HEK293 (cell line): Measurements from ENCODE around the gene ZBTB20.

ENCODE experiments used
- CTCF ChIA-PET: fragments of 350-600 bp; formaldehyde crosslinking; extraction: SDS; loops from one replicate; lab custom pipeline; 2021; ENCODE audit warnings: antibody characterized with exemption; lab: Yijun Ruan, JAX
- POLR2A ChIA-PET: fragments of 300-600 bp; formaldehyde crosslinking; extraction: SDS; loops from one replicate; lab custom pipeline; 2020; ENCODE audit warnings: antibody characterized with exemption, inconsistent platforms; lab: Yijun Ruan, JAX
- H3K27ac ChIP-seq: fragments of 200-500 bp; sonication (Bioruptor generic); 2 replicates; pipeline ENCODE4 v1.5.1; 2014; ENCODE audit warnings: low read depth, low read length, control low read depth, inconsistent platforms; ENCODE audit errors: extremely low read depth
- H3K36me3 ChIP-seq, 2 experiments: fragments of 200-500 bp in 1 of 2; sonication (Bioruptor generic) in 1 of 2; 1 replicate in 1 of 2; 2 replicates in 1 of 2; pipeline ENCODE4 v1.5.1; 2014 to 2017; ENCODE audit warnings: inconsistent platforms in 2 of 2, low read length in 2 of 2; ENCODE audit not compliant: control insufficient read depth in 2 of 2, insufficient read depth in 1 of 2
- H3K4me1 ChIP-seq: fragments of 200-500 bp; sonication (Bioruptor generic); 2 replicates; pipeline ENCODE4 v1.5.1; 2014; ENCODE audit warnings: mild to moderate bottlenecking, low read length, inconsistent platforms; ENCODE audit not compliant: control insufficient read depth, insufficient read depth
- H3K4me3 ChIP-seq: 2 replicates; pipeline ENCODE4 v1.5.1; 2011; ENCODE audit warnings: low read depth, mild to moderate bottlenecking, control low read depth, low read length, moderate library complexity
- H3K9me3 ChIP-seq: fragments of 200-500 bp; sonication (Bioruptor generic); 2 replicates; pipeline ENCODE4 v1.5.1; 2014; ENCODE audit warnings: low read depth, low read length, inconsistent platforms; ENCODE audit not compliant: control insufficient read depth, insufficient read depth
- HIC1 ChIP-seq: fragments of 450-650 bp; formaldehyde crosslinking; IDR thresholded peaks from 2 replicates; pipeline ENCODE4 v1.5.1; 2016; ENCODE audit warnings: missing biosample characterization, missing genetic modification characterization
- PRDM6 ChIP-seq: fragments of 450-650 bp; formaldehyde crosslinking; IDR thresholded peaks from 2 replicates; pipeline ENCODE4 v1.5.1; 2017; ENCODE audit warnings: missing biosample characterization, missing genetic modification characterization
- RBAK ChIP-seq: fragments of 450-650 bp; formaldehyde crosslinking; IDR thresholded peaks from 2 replicates; pipeline ENCODE4 v1.5.1; 2016; ENCODE audit warnings: missing biosample characterization, missing genetic modification characterization
- SP2 ChIP-seq: fragments of 450-650 bp; formaldehyde crosslinking; IDR thresholded peaks from 2 replicates; pipeline ENCODE4 v1.5.1; 2016; ENCODE audit warnings: missing biosample characterization, missing genetic modification characterization
- TSHZ1 ChIP-seq: fragments of 450-650 bp; formaldehyde crosslinking; IDR thresholded peaks from 2 replicates; pipeline ENCODE4 v1.5.1; 2016; ENCODE audit warnings: missing biosample characterization, missing genetic modification characterization, borderline replicate concordance
- ZBTB11 ChIP-seq: fragments of 450-650 bp; formaldehyde crosslinking; conservative IDR thresholded peaks from 2 replicates; pipeline ENCODE4 v1.5.1; 2016; ENCODE audit warnings: low read depth, missing biosample characterization, missing genetic modification characterization
- ZBTB21 ChIP-seq: fragments of 450-650 bp; formaldehyde crosslinking; IDR thresholded peaks from 2 replicates; pipeline ENCODE4 v1.5.1; 2017; ENCODE audit warnings: missing biosample characterization, missing genetic modification characterization
- ZNF354C ChIP-seq: fragments of 450-650 bp; formaldehyde crosslinking; IDR thresholded peaks from 2 replicates; pipeline ENCODE4 v1.5.1; 2016; ENCODE audit warnings: missing biosample characterization, missing genetic modification characterization, low read depth, borderline replicate concordance
- ZNF366 ChIP-seq: fragments of 450-650 bp; formaldehyde crosslinking; conservative IDR thresholded peaks from 2 replicates; pipeline ENCODE4 v1.5.1; 2016; ENCODE audit warnings: missing biosample characterization, missing genetic modification characterization
- ZNF530 ChIP-seq: fragments of 450-650 bp; formaldehyde crosslinking; IDR thresholded peaks from 2 replicates; pipeline ENCODE4 v1.5.1; 2016; ENCODE audit warnings: low read depth, missing biosample characterization, missing genetic modification characterization
- ZNF561 ChIP-seq: fragments of 450-650 bp; IDR thresholded peaks from 2 replicates; pipeline ENCODE4 v1.5.1; 2018; ENCODE audit warnings: missing biosample characterization, missing genetic modification characterization, borderline replicate concordance
- ZNF664 ChIP-seq: fragments of 450-650 bp; formaldehyde crosslinking; IDR thresholded peaks from 2 replicates; pipeline ENCODE4 v1.5.1; 2016; ENCODE audit warnings: missing biosample characterization, missing genetic modification characterization
- ZNF704 ChIP-seq: fragments of 450-650 bp; formaldehyde crosslinking; IDR thresholded peaks from 2 replicates; pipeline ENCODE4 v1.5.1; 2016; ENCODE audit warnings: missing biosample characterization, missing genetic modification characterization
- ZNF76 ChIP-seq: fragments of 450-650 bp; formaldehyde crosslinking; IDR thresholded peaks from 2 replicates; pipeline ENCODE4; 2016; ENCODE audit warnings: low read depth, missing biosample characterization, missing genetic modification characterization, borderline replicate concordance
- ZNF777 ChIP-seq: fragments of 450-650 bp; formaldehyde crosslinking; IDR thresholded peaks from 2 replicates; pipeline ENCODE4 v1.5.1; 2017; ENCODE audit warnings: missing biosample characterization, missing genetic modification characterization, borderline replicate concordance
- ZNF791 ChIP-seq: fragments of 450-650 bp; formaldehyde crosslinking; IDR thresholded peaks from 2 replicates; pipeline ENCODE4 v1.5.1; 2016; ENCODE audit warnings: missing biosample characterization, missing genetic modification characterization
- ZNF792 ChIP-seq: fragments of 450-650 bp; formaldehyde crosslinking; IDR thresholded peaks from 2 replicates; pipeline ENCODE4 v1.5.1; 2016; ENCODE audit warnings: missing biosample characterization, missing genetic modification characterization
- ZSCAN16 ChIP-seq: fragments of 450-650 bp; formaldehyde crosslinking; IDR thresholded peaks from 2 replicates; pipeline ENCODE4 v1.5.1; 2016; ENCODE audit warnings: missing biosample characterization, missing genetic modification characterization
- ZSCAN30 ChIP-seq: fragments of 450-650 bp; IDR thresholded peaks from 2 replicates; pipeline ENCODE4 v1.5.1; 2018; ENCODE audit warnings: missing biosample characterization, mild to moderate bottlenecking, missing genetic modification characterization, moderate library complexity

The ZBTB20 gene

GRCh38 chr3:115071166-115071565, 75.9 kb downstream of the ZBTB20 start:
- Histone ChIP-seq H3K9me3 (no peaks in the 10 kb centered on the region), H3K4me3 (no peak overlapping the region), H3K36me3 (no peaks in the 10 kb centered on the region), H3K27ac (no peak overlapping the region), H3K4me1 (no peaks in the 10 kb centered on the region)
- POLR2A ChIA-PET = no interaction called here
- TF ChIP-seq SP2 (tag by site-specific recombination) (no peak), ZNF792 (no peak), ZNF664 (tag by site-specific recombination) (no peak), ZNF791 (tag by site-specific recombination) (no peak), ZBTB21 (tag by site-specific recombination) (no peak)
- CTCF ChIA-PET = interaction anchor here (0.5 kb wide), 1 partner anchor 23 kb away, joined by 3 read pairs; no protein-coding TSS in a partner anchor

GRCh38 chr3:115068799-115069198, 78.3 kb downstream of the ZBTB20 start:
- no peaks in the 10 kb centered on the region for H3K9me3 ChIP-seq
- CTCF ChIA-PET = interaction anchor here (0.5 kb wide), 1 partner anchor 709 kb away, joined by 3 read pairs; no protein-coding TSS in a partner anchor
- H3K4me3 ChIP-seq = no peak overlapping the region
- POLR2A ChIA-PET = no interaction called here
- TF ChIP-seq ZSCAN30 (tag by site-specific recombination) (no peak), ZNF791 (tag by site-specific recombination) (no peak), PRDM6 (no peak), ZNF76 (tag by site-specific recombination) (no peak), ZSCAN16 (tag by site-specific recombination) (no peak), ZNF561 (no peak), ZNF366 (tag by site-specific recombination) (no peak), ZBTB11 (no peak), ZNF530 (tag by site-specific recombination) (no peak), ZNF354C (tag by site-specific recombination) (no peak), RBAK (tag by site-specific recombination) (no peak), HIC1 (tag by site-specific recombination) (no peak), TSHZ1 (no peak), ZNF704 (tag by site-specific recombination) (no peak), ZNF777 (tag by site-specific recombination) (no peak)
- no peaks in the 10 kb centered on the region for H3K36me3 ChIP-seq
- H3K4me1 ChIP-seq = no peaks in the 10 kb centered on the region
- H3K27ac ChIP-seq = no peak overlapping the region
